ENCODE results near the gene PCP4.

The PCP4 gene

DNA sequence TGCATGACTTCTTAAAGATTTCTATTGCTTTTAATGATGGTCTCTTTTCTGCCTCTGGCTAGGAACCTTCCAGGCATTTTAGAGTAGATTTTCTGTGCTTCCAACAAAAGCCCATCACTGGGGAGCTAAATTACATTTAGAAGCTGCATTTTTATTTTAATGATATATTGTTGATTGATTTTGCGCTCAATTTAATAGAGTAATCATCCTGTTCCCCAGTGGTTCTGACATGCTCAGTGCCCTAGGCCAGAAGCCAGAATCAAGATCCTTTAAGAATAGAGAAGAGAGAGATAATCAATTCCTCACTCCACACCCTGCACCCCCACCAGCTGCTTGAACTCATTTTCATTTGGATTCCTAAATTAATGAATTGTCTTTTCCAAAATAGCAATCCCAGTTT is 97.8 kb downstream of the PCP4 start:
- Histone ChIP-seq H3K27me3 (ENCODE audit: control insufficient read depth, insufficient read depth, low read length) (no peaks in the 10 kb centered on the region), H3K9me3 (ENCODE audit: control insufficient read depth, low read length) (no peaks in the 10 kb centered on the region), H3K4me1 (ENCODE audit: control insufficient read depth, insufficient read depth, low read length) (no peaks in the 10 kb centered on the region), H3K9ac (ENCODE audit: low read length) (no peak overlapping the region), H3K36me3 (ENCODE audit: control insufficient read depth, insufficient read depth, low read length) (no peaks in the 10 kb centered on the region), H3K4me3 (ENCODE audit: low read length) (no peak overlapping the region)

DNA sequence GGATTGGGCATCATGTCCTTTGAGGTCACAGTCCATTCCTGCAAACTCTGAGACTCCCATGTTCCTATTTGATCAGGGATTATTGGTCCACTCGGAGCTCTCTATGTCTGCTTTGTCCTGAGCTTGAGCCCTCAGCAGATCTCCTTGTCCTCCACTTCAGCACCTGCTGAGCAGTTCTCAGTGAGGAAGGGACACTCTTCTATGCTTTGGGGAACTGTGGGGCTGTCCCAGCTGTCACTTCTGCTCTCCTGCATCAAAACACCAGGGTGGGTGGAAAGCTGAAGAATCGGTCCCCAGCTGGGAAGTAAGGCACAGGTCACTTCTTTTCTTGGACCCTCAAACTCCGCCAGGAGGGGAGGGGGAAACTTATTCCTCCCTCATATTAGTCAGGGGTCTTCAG is 99.5 kb downstream of the PCP4 start:
- H3K9me3 ChIP-seq (ENCODE audit: control insufficient read depth, low read length) = no peaks in the 10 kb centered on the region
- H3K27me3 ChIP-seq (ENCODE audit: control insufficient read depth, insufficient read depth, low read length) = no peaks in the 10 kb centered on the region
- no peaks in the 10 kb centered on the region for H3K4me1 ChIP-seq (ENCODE audit: control insufficient read depth, insufficient read depth, low read length)
- H3K9ac ChIP-seq (ENCODE audit: low read length) = no peak overlapping the region
- H3K36me3 ChIP-seq (ENCODE audit: control insufficient read depth, insufficient read depth, low read length) = no peaks in the 10 kb centered on the region
- no peak overlapping the region for H3K4me3 ChIP-seq (ENCODE audit: low read length)

DNA sequence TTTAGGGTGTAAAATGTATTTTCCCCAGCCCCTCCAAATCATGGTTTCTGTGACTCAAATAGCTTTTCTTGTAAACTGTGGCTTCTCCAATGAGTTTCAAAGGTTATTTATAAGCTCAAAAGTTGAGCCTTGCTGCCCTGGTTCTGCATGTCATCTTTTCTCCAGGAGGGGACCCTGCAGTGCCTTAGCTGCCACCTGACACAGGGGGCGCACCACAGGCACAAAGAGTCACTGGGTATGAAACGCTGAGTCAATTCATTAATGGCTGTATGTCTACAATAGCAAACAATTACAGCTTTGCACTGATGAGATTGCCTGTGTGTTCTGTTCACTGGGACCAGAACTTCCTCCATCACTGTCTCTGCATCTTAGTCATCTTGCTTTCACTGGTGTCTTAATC is 100.8 kb downstream of the PCP4 start:
- no peaks in the 10 kb centered on the region for H3K36me3 ChIP-seq (ENCODE audit: control insufficient read depth, insufficient read depth, low read length)

GRCh38 chr21:39969691-39970364 is 102.6 kb downstream of the PCP4 start:
- Histone ChIP-seq H3K9me3 (ENCODE audit: control insufficient read depth, low read length) (no peaks in the 10 kb centered on the region), H3K4me1 (ENCODE audit: control insufficient read depth, insufficient read depth, low read length) (no peaks in the 10 kb centered on the region), H3K9ac (ENCODE audit: low read length) (no peak overlapping the region), H3K36me3 (ENCODE audit: control insufficient read depth, insufficient read depth, low read length) (no peaks in the 10 kb centered on the region), H3K27me3 (ENCODE audit: control insufficient read depth, insufficient read depth, low read length) (no peaks in the 10 kb centered on the region), H3K4me3 (ENCODE audit: low read length) (no peak overlapping the region)

More for the DNA sequence above, 100.8 kb downstream of the PCP4 start:
- Histone ChIP-seq H3K27me3 (ENCODE audit: control insufficient read depth, insufficient read depth, low read length) (no peaks in the 10 kb centered on the region), H3K4me1 (ENCODE audit: control insufficient read depth, insufficient read depth, low read length) (no peaks in the 10 kb centered on the region), H3K4me3 (ENCODE audit: low read length) (no peak overlapping the region), H3K9me3 (ENCODE audit: control insufficient read depth, low read length) (no peaks in the 10 kb centered on the region), H3K9ac (ENCODE audit: low read length) (no peak overlapping the region)

GRCh38 chr21:39971956-39972355 is 104.7 kb downstream of the PCP4 start:
- no peaks in the 10 kb centered on the region for H3K36me3 ChIP-seq (ENCODE audit: control insufficient read depth, insufficient read depth, low read length)
- no peak overlapping the region for H3K9ac ChIP-seq (ENCODE audit: low read length)
- H3K9me3 ChIP-seq (ENCODE audit: control insufficient read depth, low read length) = no peaks in the 10 kb centered on the region
- H3K27me3 ChIP-seq (ENCODE audit: control insufficient read depth, insufficient read depth, low read length) = no peaks in the 10 kb centered on the region
- H3K4me1 ChIP-seq (ENCODE audit: control insufficient read depth, insufficient read depth, low read length) = no peaks in the 10 kb centered on the region
- no peak overlapping the region for H3K4me3 ChIP-seq (ENCODE audit: low read length)

DNA sequence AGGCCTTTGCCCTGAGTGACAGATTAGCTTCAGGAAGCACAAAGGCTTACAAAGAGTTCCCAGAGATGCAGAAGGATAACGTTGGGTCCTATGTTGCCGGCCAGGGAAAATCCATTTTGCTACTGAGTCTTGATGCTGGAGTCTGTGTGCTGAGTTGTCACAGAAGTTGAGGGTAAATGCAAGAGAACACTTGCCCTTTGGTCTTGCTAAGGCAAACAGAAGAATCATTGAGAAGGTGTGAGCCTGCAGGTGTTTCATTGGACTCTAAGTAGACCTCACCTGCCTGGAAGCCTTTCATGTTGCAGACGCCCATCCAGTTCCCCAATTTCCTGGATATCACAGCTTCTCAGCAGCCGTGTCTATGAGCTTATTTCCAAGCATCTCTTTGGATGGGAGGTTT is 105.2 kb downstream of the PCP4 start:
- H3K36me3 ChIP-seq (ENCODE audit: control insufficient read depth, insufficient read depth, low read length) = no peaks in the 10 kb centered on the region
- no peak overlapping the region for H3K9ac ChIP-seq (ENCODE audit: low read length)
- no peaks in the 10 kb centered on the region for H3K9me3 ChIP-seq (ENCODE audit: control insufficient read depth, low read length)
- no peaks in the 10 kb centered on the region for H3K4me1 ChIP-seq (ENCODE audit: control insufficient read depth, insufficient read depth, low read length)
- no peaks in the 10 kb centered on the region for H3K27me3 ChIP-seq (ENCODE audit: control insufficient read depth, insufficient read depth, low read length)
- H3K4me3 ChIP-seq (ENCODE audit: low read length) = no peak overlapping the region

- H3K9ac ChIP-seq (ENCODE audit: low read length) = no peak overlapping the region
- no peaks in the 10 kb centered on the region for H3K4me1 ChIP-seq (ENCODE audit: control insufficient read depth, insufficient read depth, low read length)
- H3K27me3 ChIP-seq (ENCODE audit: control insufficient read depth, insufficient read depth, low read length) = no peaks in the 10 kb centered on the region
- H3K9me3 ChIP-seq (ENCODE audit: control insufficient read depth, low read length) = no peaks in the 10 kb centered on the region
- no peaks in the 10 kb centered on the region for H3K36me3 ChIP-seq (ENCODE audit: control insufficient read depth, insufficient read depth, low read length)
- H3K4me3 ChIP-seq (ENCODE audit: low read length) = no peak overlapping the region
These were observed 105.9 kb downstream of the PCP4 start for GRCh38 chr21:39972976-39973770.

- no peak overlapping the region for H3K9ac ChIP-seq (ENCODE audit: low read length)
- H3K4me1 ChIP-seq (ENCODE audit: control insufficient read depth, insufficient read depth, low read length) = no peaks in the 10 kb centered on the region
- H3K27me3 ChIP-seq (ENCODE audit: control insufficient read depth, insufficient read depth, low read length) = no peaks in the 10 kb centered on the region
- H3K9me3 ChIP-seq (ENCODE audit: control insufficient read depth, low read length) = no peaks in the 10 kb centered on the region
- no peaks in the 10 kb centered on the region for H3K36me3 ChIP-seq (ENCODE audit: control insufficient read depth, insufficient read depth, low read length)
- H3K4me3 ChIP-seq (ENCODE audit: low read length) = no peak overlapping the region
These were observed 109.6 kb downstream of the PCP4 start for GRCh38 chr21:39976800-39977199.

All from mucosa of stomach (tissue), 1 donor.